Activated CD8-positive, alpha-beta T cell treated with anti-CD3 and anti-CD28 coated beads for 36 hours (primary cell): ENCODE data around the gene ADAM10. TPM values are rescaled to one million over a fixed set of nuclear protein-coding genes. Genes with fewer than 3 reads are reported as not detected.

Experiments used
- ATAC-seq: fragments of 200-7000 bp; cut with Tn5 transposase; one replicate; pipeline ENCODE4 v1.10.0; 2021; ENCODE audit warnings: mild to moderate bottlenecking, moderate library complexity
- CTCF ChIA-PET: fragments of 350-600 bp; sonication (Branson Sonifier 250); formaldehyde crosslinking; loops from one replicate; lab custom pipeline; 2021; ENCODE audit warnings: antibody characterized with exemption; lab: Charles Lee
- POLR2A ChIA-PET: fragments of 350-600 bp; sonication (Branson Sonifier 250); formaldehyde crosslinking; loops from one replicate; lab custom pipeline; 2021; ENCODE audit warnings: antibody characterized with exemption; lab: Charles Lee
- DNase-seq: peaks from one replicate; pipeline ENCODE4 v3.0.0-alpha.2; 2020
- H3K27ac Mint-ChIP-seq: one replicate; pipeline ENCODE4 v1.8.0; 2021; ENCODE audit warnings: mild to moderate bottlenecking, mixed read lengths
- H3K27me3 Mint-ChIP-seq: one replicate; pipeline ENCODE4 v1.8.0; 2021; ENCODE audit warnings: mixed read lengths
- H3K36me3 Mint-ChIP-seq: one replicate; pipeline ENCODE4 v1.8.0; 2021; ENCODE audit warnings: low read depth, mixed read lengths
- H3K4me1 Mint-ChIP-seq: one replicate; pipeline ENCODE4 v1.8.0; 2021; ENCODE audit warnings: low read depth, mixed read lengths
- H3K4me3 Mint-ChIP-seq: one replicate; pipeline ENCODE4 v1.8.0; 2021; ENCODE audit warnings: mild to moderate bottlenecking, moderate library complexity, mixed read lengths
- H3K9me3 Mint-ChIP-seq: one replicate; pipeline ENCODE4 v1.8.0; 2021; ENCODE audit warnings: mixed read lengths
- CTCF ChIP-seq: fragments of 200-600 bp; IDR thresholded peaks from one replicate; pipeline ENCODE4 v1.8.0; 2022; ENCODE audit warnings: antibody characterized with exemption, mild to moderate bottlenecking
- intact Hi-C: fragments of 100-400 bp; cut with micrococcal nuclease; formaldehyde crosslinking; loops from one replicate; pipeline ENCODE4 v1.10.0; 2022
- total RNA-seq, 2 experiments: library from RNA; stranded (reverse); gene quantifications; one replicate each; pipeline ENCODE4 v1.2.3, GENCODE V29; 2021

Gene ADAM10
- total RNA-seq, 2 experiments from 2014 or later, result 76.4 to 79.4 TPM

- H3K4me1 Mint-ChIP-seq, result peaks cover 38% of the 10 kb centered on the region
- no peak for ATAC-seq
- ChIA-PET POLR2A (no interaction called here), CTCF (interaction anchor here (1.3 kb wide), 1 partner anchor 322 kb away, joined by 4 read pairs; no protein-coding TSS in a partner anchor)
- no peak overlapping the region for H3K27ac Mint-ChIP-seq
- TF ChIP-seq CTCF, result no peak
- no peak for DNase-seq
- no peaks in the 10 kb centered on the region for H3K9me3 Mint-ChIP-seq
- no peaks in the 10 kb centered on the region for H3K36me3 Mint-ChIP-seq
- H3K27me3 Mint-ChIP-seq, result no peaks in the 10 kb centered on the region
- H3K4me3 Mint-ChIP-seq, result no peak overlapping the region
- intact Hi-C loops, result no loop called here
Observed at GRCh38 chr15:58549785-58550074, 199.8 kb downstream of the ADAM10 start.

- Mint-ChIP-seq H3K4me1 (peaks cover 41% of the 10 kb centered on the region), H3K27ac (no peak overlapping the region), H3K4me3 (no peak overlapping the region), H3K36me3 (no peaks in the 10 kb centered on the region), H3K9me3 (no peaks in the 10 kb centered on the region), H3K27me3 (no peaks in the 10 kb centered on the region)
- DNase-seq (no peak), ATAC-seq (no peak)
- no peak for TF ChIP-seq CTCF
- CTCF ChIA-PET, result no interaction called here
- POLR2A ChIA-PET, result no interaction called here
- intact Hi-C loops, result no loop called here
Observed at GRCh38 chr15:58549013-58549784, 200.3 kb downstream of the ADAM10 start.

GRCh38 chr15:58548308-58549012 is 201.0 kb downstream of the ADAM10 start:
- H3K4me1 Mint-ChIP-seq, result peaks cover 41% of the 10 kb centered on the region
- no peak overlapping the region for H3K4me3 Mint-ChIP-seq
- POLR2A ChIA-PET, result interaction anchor here (0.6 kb wide), 1 partner anchor 8 kb away, joined by 3 read pairs; no protein-coding TSS in a partner anchor
- ATAC-seq (no peak), DNase-seq (no peak)
- no peaks in the 10 kb centered on the region for H3K9me3 Mint-ChIP-seq
- intact Hi-C loops, result no loop called here
- H3K36me3 Mint-ChIP-seq, result no peaks in the 10 kb centered on the region
- no peaks in the 10 kb centered on the region for H3K27me3 Mint-ChIP-seq
- CTCF ChIA-PET, result no interaction called here
- TF ChIP-seq CTCF, result no peak
- H3K27ac Mint-ChIP-seq, result no peak overlapping the region

GRCh38 chr15:58547628-58548307 is 201.7 kb downstream of the ADAM10 start:
- ChIA-PET CTCF (no interaction called here), POLR2A (no interaction called here)
- intact Hi-C loops, result no loop called here
- Mint-ChIP-seq H3K36me3 (no peaks in the 10 kb centered on the region), H3K4me1 (peaks cover 41% of the 10 kb centered on the region), H3K27me3 (no peaks in the 10 kb centered on the region), H3K4me3 (no peak overlapping the region), H3K27ac (peak overlapping the region; percentile 28), H3K9me3 (no peaks in the 10 kb centered on the region)
- ATAC-seq, result no peak
- TF ChIP-seq CTCF, result no peak
- DNase-seq, result no peak
